Pericardium fibroblast (primary cell): ENCODE results near the gene HES5. TPM values are rescaled to one million over a fixed set of nuclear protein-coding genes. Genes with fewer than 3 reads are reported as not detected.

Experiments used
- total RNA-seq: library from RNA; depleted of rRNA; stranded (reverse); fragments of >200 nt; gene quantifications from 2 replicates; pipeline ENCODE4 v1.2.3, GENCODE V29; 2015

The HES5 gene, protein sequence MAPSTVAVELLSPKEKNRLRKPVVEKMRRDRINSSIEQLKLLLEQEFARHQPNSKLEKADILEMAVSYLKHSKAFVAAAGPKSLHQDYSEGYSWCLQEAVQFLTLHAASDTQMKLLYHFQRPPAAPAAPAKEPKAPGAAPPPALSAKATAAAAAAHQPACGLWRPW
- not detected in 2 replicates for total RNA-seq

DNA sequence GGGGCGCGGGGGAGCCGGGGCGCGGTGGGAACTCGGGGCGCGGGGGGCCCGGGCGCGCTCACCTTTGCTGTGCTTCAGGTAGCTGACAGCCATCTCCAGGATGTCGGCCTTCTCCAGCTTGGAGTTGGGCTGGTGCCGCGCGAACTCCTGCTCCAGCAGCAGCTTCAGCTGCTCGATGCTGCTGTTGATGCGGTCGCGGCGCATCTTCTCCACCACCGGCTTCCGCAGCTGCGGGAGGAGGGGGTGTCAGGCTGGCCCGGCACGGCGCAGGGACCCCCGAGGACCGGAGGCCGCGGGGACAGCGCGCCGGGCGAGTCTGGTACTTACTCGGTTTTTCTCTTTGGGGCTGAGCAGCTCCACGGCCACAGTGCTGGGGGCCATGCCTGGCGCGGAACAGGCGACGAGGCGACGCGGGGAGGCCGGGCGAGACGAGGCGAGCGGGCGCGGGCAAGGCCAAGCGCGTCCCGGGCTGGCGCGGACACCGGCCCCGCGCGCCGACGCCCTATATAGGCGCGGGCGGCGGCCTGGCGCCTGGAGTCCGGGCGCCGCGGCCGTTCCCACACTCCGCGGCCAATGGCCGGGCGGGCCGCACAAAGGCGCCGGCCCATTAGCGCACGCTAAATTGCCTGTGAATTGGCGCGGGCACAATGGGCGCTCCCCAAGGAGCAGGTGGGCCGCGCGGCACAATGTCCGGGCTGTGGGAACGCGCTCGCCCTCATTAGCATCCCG lies at the start of gene HES5:
TSS of gene HES5 (minus strand) at position 480 of the 729 bp plus-strand sequence. CDS start at position 381, 99 bp downstream.

DNA sequence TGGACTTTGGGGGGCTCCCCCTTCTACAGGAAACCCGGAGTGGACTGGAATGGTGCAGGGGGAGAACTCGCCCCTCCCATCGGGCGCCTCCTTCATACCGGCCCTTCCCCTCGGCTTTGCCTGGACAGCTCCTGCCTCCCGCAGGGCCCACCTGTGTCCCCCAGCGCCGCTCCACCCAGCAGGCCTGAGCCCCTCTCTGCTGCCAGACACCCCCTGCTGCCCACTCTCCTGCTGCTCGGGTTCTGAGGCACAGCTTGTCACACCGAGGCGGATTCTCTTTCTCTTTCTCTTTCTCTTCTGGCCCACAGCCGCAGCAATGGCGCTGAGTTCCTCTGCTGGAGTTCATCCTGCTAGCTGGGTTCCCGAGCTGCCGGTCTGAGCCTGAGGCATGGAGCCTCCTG lies 26.2 kb upstream of the HES5 start, which contains the start of gene TNFRSF14:
TSS of gene TNFRSF14 (plus strand) at position 95 of the 401 bp plus-strand sequence. CDS start at position 389, 294 bp downstream.

DNA sequence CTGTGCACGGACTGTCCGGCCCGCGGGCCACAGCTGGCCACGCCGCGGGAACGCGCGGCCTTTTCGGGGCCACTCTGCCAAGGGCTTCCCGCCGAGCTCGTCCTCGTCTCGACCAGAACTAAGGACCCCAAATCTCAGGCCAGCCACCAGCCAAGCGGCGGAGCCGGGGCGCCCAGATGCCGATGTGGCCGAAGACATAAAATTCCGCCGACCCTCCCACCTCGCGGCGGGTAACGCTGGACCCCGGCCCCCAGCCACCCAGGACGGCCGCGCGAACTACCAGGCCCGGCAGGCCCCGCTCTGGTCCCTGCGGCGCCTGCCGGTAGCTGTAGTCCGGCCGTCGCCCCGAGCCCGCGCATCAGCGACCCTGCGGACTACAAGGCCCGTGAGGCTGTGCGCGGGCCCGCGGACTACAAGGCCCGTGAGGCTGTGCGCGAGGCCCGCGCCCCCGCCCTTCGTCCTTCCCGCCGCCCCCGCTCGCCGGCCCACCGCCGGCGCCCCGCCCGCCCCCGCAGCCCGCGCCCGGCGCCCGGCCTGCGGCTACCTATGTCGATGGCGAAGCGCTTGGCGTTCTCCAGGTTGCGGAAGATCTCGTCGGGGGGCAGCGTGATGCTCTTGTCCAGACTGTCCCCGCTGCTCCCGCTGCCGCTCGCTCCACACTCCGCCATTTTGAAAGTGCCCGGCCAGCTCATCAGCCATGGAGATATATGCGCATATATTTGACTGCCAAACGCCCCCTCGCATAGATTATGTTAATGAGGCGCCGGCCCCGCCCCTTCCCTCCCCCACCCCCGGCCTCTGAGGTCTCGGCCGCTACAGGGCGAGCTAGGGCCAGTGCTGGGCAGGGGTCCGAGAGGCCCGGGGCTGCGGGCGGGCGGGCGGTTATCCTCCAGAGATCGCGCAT lies 3.9 kb downstream of the HES5 start, which contains the start of gene PANK4:
TSS of gene PANK4 (minus strand) at position 677 of the 904 bp plus-strand sequence. CDS start at position 668, 9 bp downstream.

Other genes starting within 250 kb of the HES5 start
- 2.6 and 4.8 TPM in 2 replicates for gene MORN1, start 138.7 kb downstream of the HES5 start, total RNA-seq
- 67.3 and 113 TPM in 2 replicates for gene RER1, start 138.4 kb downstream of the HES5 start, total RNA-seq
- gene PEX10, start 117.7 kb downstream of the HES5 start, total RNA-seq = 28.2 and 35.2 TPM in 2 replicates
- under 0.01 TPM in 1 of 2 replicates, not detected in the other for gene PLCH2, start 54.0 kb downstream of the HES5 start, total RNA-seq
- gene PANK4, start 3.7 kb downstream of the HES5 start, total RNA-seq = 12.9 and 15.1 TPM in 2 replicates
- 7.3 and 9.6 TPM in 2 replicates for gene TNFRSF14, start 26.1 kb upstream of the HES5 start, total RNA-seq
- 10.6 and 13.7 TPM in 2 replicates for gene PRXL2B, start 56.5 kb upstream of the HES5 start, total RNA-seq
- not detected in 2 replicates for gene MMEL1, start 102.8 kb upstream of the HES5 start, total RNA-seq